Measurements from ENCODE around the gene ZNFX1. TPM values are rescaled to one million over a fixed set of nuclear protein-coding genes. Genes with fewer than 3 reads are reported as not detected.

ZNFX1 gene
- total RNA-seq, 2 donors from 2014 or later = 7.3 to 17.4 TPM

DNA sequence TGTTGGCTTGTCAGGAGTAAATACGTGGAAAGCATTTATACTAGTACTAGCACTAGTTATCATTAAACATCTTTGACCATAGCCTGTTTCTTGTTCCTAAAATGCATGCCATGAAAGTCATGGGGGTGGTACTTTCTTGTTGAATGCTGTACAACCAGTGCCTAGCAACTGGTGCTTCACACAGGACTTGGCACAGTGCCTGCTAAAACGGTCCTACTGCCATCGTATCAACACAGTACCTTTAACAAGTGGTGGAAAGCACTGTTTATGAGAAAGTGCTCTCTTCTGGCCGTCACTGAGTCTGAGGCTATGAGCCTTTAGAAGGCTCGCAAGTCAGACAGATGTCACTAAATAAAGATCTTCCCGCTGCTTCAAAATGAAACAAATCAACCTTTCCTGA, 21.6 kb downstream of the ZNFX1 start:
- no peak for TF ChIP-seq POLR2A (IDR thresholded peaks at IDR 0.05)
- TF ChIP-seq, protein P1, sequence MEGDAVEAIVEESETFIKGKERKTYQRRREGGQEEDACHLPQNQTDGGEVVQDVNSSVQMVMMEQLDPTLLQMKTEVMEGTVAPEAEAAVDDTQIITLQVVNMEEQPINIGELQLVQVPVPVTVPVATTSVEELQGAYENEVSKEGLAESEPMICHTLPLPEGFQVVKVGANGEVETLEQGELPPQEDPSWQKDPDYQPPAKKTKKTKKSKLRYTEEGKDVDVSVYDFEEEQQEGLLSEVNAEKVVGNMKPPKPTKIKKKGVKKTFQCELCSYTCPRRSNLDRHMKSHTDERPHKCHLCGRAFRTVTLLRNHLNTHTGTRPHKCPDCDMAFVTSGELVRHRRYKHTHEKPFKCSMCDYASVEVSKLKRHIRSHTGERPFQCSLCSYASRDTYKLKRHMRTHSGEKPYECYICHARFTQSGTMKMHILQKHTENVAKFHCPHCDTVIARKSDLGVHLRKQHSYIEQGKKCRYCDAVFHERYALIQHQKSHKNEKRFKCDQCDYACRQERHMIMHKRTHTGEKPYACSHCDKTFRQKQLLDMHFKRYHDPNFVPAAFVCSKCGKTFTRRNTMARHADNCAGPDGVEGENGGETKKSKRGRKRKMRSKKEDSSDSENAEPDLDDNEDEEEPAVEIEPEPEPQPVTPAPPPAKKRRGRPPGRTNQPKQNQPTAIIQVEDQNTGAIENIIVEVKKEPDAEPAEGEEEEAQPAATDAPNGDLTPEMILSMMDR (IDR thresholded peaks at IDR 0.05) = no peak
- H3K36me3 ChIP-seq (replicated peaks in 1 of 2; ENCODE audit: insufficient read depth in 1 of 2, low read depth in 2 of 2) = peaks cover 6 to 37% of the 10 kb centered on the region in 2 donors
- intact Hi-C loops (cut with DNase I) = no loop called here

GRCh38 chr20:49252556-49253350, 25.1 kb downstream of the ZNFX1 start:
- WGBS, 2 donors = 33 to 46% methylated on average over 6 of the region's 6 CpGs
- DNase-seq (peak; percentile 49 to 69 (median 55)), ATAC-seq (peak; percentile 78)
- TF ChIP-seq, protein P1 (IDR thresholded peaks at IDR 0.05) = no peak
- TF ChIP-seq POLR2A (IDR thresholded peaks at IDR 0.05) = no peak
- Histone ChIP-seq H3K9me3 (no peaks in the 10 kb centered on the region), H3K27ac (peak overlapping the region in 1 of 4 donors; percentile 48), H3K36me3 (replicated peaks in 1 of 2; ENCODE audit: insufficient read depth in 1 of 2, low read depth in 2 of 2) (peaks cover 6 to 46% of the 10 kb centered on the region in 2 donors), H3K27me3 (no peaks in the 10 kb centered on the region), H3K4me3 (no peak overlapping the region), H3K4me1 (peaks cover 12% of the 10 kb centered on the region)
- intact Hi-C loops (cut with DNase I) = no loop called here

More for the DNA sequence above, 21.6 kb downstream of the ZNFX1 start:
- Histone ChIP-seq H3K27ac (no peak overlapping the region), H3K4me1 (peaks cover 12% of the 10 kb centered on the region), H3K4me3 (no peak overlapping the region), H3K9me3 (no peaks in the 10 kb centered on the region), H3K27me3 (no peaks in the 10 kb centered on the region)
- ATAC-seq = no peak
- WGBS, 2 donors = 62 to 66% methylated on average over 6 of the region's 6 CpGs
- peak in 3 of 4 donors; percentile 7 to 41 (median 30) for DNase-seq

- WGBS, 2 donors = 80 to 85% methylated on average over 9 to 18 of the region's 18 CpGs
- Histone ChIP-seq H3K4me3 (no peak overlapping the region), H3K4me1 (peaks cover 12% of the 10 kb centered on the region), H3K27ac (no peak overlapping the region), H3K9me3 (no peaks in the 10 kb centered on the region), H3K27me3 (no peaks in the 10 kb centered on the region), H3K36me3 (replicated peaks in 1 of 2; ENCODE audit: insufficient read depth in 1 of 2, low read depth in 2 of 2) (peaks cover 0 to 32% of the 10 kb centered on the region in 2 donors)
- ATAC-seq (no peak), DNase-seq (no peak)
- intact Hi-C loops (cut with DNase I) = no loop called here
- TF ChIP-seq, protein P1 (IDR thresholded peaks at IDR 0.05) = no peak
- no peak for TF ChIP-seq POLR2A (IDR thresholded peaks at IDR 0.05)
These were observed 28.8 kb downstream of the ZNFX1 start for GRCh38 chr20:49248879-49249665.

- intact Hi-C loops (cut with DNase I) = no loop called here
- no peak for DNase-seq
- no peaks in the 10 kb centered on the region for H3K27me3 ChIP-seq
- H3K27ac ChIP-seq = no peak overlapping the region
- WGBS, 2 donors = 84% methylated on average over 10 of the region's 10 CpGs; no CpG with 5 or more reads in 1 of the 2 donors
- H3K4me3 ChIP-seq = no peak overlapping the region
- no peak for ATAC-seq
- peaks cover 12% of the 10 kb centered on the region for H3K4me1 ChIP-seq
- TF ChIP-seq, protein P1 (IDR thresholded peaks at IDR 0.05) = no peak
- no peak for TF ChIP-seq POLR2A (IDR thresholded peaks at IDR 0.05)
- H3K9me3 ChIP-seq = no peaks in the 10 kb centered on the region
- peaks cover 0 to 34% of the 10 kb centered on the region in 2 donors for H3K36me3 ChIP-seq (replicated peaks in 1 of 2; ENCODE audit: insufficient read depth in 1 of 2, low read depth in 2 of 2)
These were observed 29.6 kb downstream of the ZNFX1 start for GRCh38 chr20:49248301-49248700.

Measured in body of pancreas (tissue), 4 donors.